ENCODE results near the gene NDE1. TPM values are rescaled to one million over a fixed set of nuclear protein-coding genes. Genes with fewer than 3 reads are reported as not detected.

The NDE1 gene
- total and polyA plus RNA-seq, 9 of the 15 experiments (the other 6 are each of a cell fraction or from before 2014, with no cell fraction given): 3.1 to 59.9 (median 30.0) TPM

- TF ChIP-seq CTCF (IDR thresholded peaks at IDR 0.05 in 2 of 3, conservative IDR thresholded peaks at IDR 0.05 in 1 of 3; ENCODE audit: insufficient read depth in 2 of 3, low read depth in 1 of 3, low read length in 3 of 3): peak; percentile 63 to 91 (median 87)
- TF ChIP-seq ZNF696 (CRISPR knock-in tag; conservative IDR thresholded peaks at IDR 0.05): no peak
- TF ChIP-seq ARID3B (CRISPR knock-in tag; IDR thresholded peaks at IDR 0.05; ENCODE audit: borderline replicate concordance): no peak
- TF ChIP-seq TRIM25 (IDR thresholded peaks at IDR 0.05; ENCODE audit: borderline replicate concordance): no peak
- TF ChIP-seq BRD9 (IDR thresholded peaks at IDR 0.05; ENCODE audit: low read depth, partially characterized antibody): no peak
- TF ChIP-seq KLF13 (tag; IDR thresholded peaks at IDR 0.05; ENCODE audit: borderline replicate concordance, low read depth): no peak
- no peak for TF ChIP-seq SRSF7 (optimal IDR thresholded peaks at IDR 0.05; ENCODE audit: low read depth, low read length)
- no peak for TF ChIP-seq ZNF175 (CRISPR knock-in tag; IDR thresholded peaks at IDR 0.05; ENCODE audit: low read depth)
- no peak for TF ChIP-seq HDAC1 (IDR thresholded peaks at IDR 0.05)
- TF ChIP-seq RCOR1 (IDR thresholded peaks at IDR 0.05; ENCODE audit: borderline replicate concordance in 1 of 2, low read depth in 2 of 2, low read length in 2 of 2): 0 out of 4 replicates have a peak, but pooled peaks of 1 of the 2 experiments have one; percentile 30
- peak; percentile 41; the same call in 1 of the 2 replicates for TF ChIP-seq MYNN (IDR thresholded peaks at IDR 0.05)
- no peak for TF ChIP-seq MYNN (CRISPR knock-in tag; IDR thresholded peaks at IDR 0.05)
- peak in 1 of 2 experiments; percentile 47; a peak in 1 of 4 replicates for TF ChIP-seq MAZ (CRISPR knock-in tag; conservative IDR thresholded peaks at IDR 0.05 in 1 of 2, IDR thresholded peaks at IDR 0.05 in 1 of 2)
- no peak for TF ChIP-seq TAF15 (IDR thresholded peaks at IDR 0.05; ENCODE audit: low read depth, low read length)
- no peak for TF ChIP-seq L3MBTL2 (IDR thresholded peaks at IDR 0.05)
- no peak for TF ChIP-seq FOXA3 (CRISPR knock-in tag; conservative IDR thresholded peaks at IDR 0.05 in 1 of 2, IDR thresholded peaks at IDR 0.05 in 1 of 2)
- TF ChIP-seq ATF7 (IDR thresholded peaks at IDR 0.05): no peak; the same call in 1 of the 2 replicates
Observed at GRCh38 chr16:15704545-15704987, 54.5 kb downstream of the NDE1 start (continued).
